ENCODE measurements around the gene STARD4. TPM values are rescaled to one million over a fixed set of nuclear protein-coding genes. Genes with fewer than 3 reads are reported as not detected.

The STARD4 gene
- total RNA-seq, 2 experiments from 2014 or later = 30.4 to 43.8 TPM

DNA sequence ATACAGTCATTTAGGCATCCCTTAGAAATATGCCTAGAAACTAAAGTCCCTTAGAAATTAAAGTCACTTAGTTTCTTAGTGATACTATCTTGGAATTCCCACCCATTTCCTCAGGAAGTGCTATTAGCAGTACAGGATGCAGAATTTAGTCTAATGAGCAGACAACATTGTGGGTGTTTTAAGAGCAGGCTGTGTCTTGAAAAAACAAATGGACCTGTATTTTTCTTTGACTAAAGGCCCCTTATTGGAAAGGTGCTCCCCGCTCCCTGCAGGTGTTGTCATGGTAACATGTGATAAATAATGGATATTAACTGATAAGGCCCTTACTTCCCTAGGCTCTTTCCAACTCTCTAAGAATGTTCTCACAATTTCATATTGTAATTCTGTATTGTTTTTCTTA is 38.8 kb upstream of the STARD4 start:
- H3K4me3 ChIP-seq (ENCODE audit: low read depth, low read length, poor library complexity, severe bottlenecking) = no peak overlapping the region
- no peak for TF ChIP-seq EZH2phosphoT487 (IDR thresholded peaks at IDR 0.05; ENCODE audit: borderline replicate concordance, low read depth, low read length)
- TF ChIP-seq, protein P1, sequence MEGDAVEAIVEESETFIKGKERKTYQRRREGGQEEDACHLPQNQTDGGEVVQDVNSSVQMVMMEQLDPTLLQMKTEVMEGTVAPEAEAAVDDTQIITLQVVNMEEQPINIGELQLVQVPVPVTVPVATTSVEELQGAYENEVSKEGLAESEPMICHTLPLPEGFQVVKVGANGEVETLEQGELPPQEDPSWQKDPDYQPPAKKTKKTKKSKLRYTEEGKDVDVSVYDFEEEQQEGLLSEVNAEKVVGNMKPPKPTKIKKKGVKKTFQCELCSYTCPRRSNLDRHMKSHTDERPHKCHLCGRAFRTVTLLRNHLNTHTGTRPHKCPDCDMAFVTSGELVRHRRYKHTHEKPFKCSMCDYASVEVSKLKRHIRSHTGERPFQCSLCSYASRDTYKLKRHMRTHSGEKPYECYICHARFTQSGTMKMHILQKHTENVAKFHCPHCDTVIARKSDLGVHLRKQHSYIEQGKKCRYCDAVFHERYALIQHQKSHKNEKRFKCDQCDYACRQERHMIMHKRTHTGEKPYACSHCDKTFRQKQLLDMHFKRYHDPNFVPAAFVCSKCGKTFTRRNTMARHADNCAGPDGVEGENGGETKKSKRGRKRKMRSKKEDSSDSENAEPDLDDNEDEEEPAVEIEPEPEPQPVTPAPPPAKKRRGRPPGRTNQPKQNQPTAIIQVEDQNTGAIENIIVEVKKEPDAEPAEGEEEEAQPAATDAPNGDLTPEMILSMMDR (conservative IDR thresholded peaks at IDR 0.05; ENCODE audit: low read length) = no peak
- no TSS peak for BruUV-seq (replicated peaks)
- no peaks in the 10 kb centered on the region for H3K9me3 ChIP-seq (ENCODE audit: low read length)
- H4K20me1 ChIP-seq (ENCODE audit: insufficient read depth, low read length) = no peaks in the 10 kb centered on the region
- H3K27ac ChIP-seq (ENCODE audit: low read depth, low read length, poor library complexity, severe bottlenecking) = no peak overlapping the region
- DNase-seq (ENCODE audit: low spot score) = no peak
- no peaks in the 10 kb centered on the region for H3K36me3 ChIP-seq (ENCODE audit: insufficient read depth, low read length)
- H2AFZ ChIP-seq (ENCODE audit: low read length) = peak overlapping the region; percentile 58; the same call in 1 of the 2 replicates
- no peaks in the 10 kb centered on the region for H3K9me2 ChIP-seq (ENCODE audit: insufficient read depth, low read length)
- peaks cover 6% of the 10 kb centered on the region for H3K4me1 ChIP-seq (ENCODE audit: insufficient read depth, low read length, poor library complexity, severe bottlenecking)
- intact Hi-C loops (cut with micrococcal nuclease; ENCODE audit: unreplicated experiment) = loop anchor here (2.0 to 10.0 kb wide), 3 partner anchors 134 to 271 kb away; no protein-coding TSS in a partner anchor
- no peak overlapping the region for H3K4me2 ChIP-seq (ENCODE audit: low read length)
- POLR2A ChIA-PET = interaction anchor here (0.6 kb wide), 2 partner anchors 132 to 230 kb away, joined by 3 read pairs; no protein-coding TSS in a partner anchor
- no peaks in the 10 kb centered on the region for H3K79me2 ChIP-seq (ENCODE audit: insufficient read depth, low read depth, low read length)
- CTCF ChIA-PET (ENCODE audit: unreplicated experiment) = interaction anchor here (0.5 to 0.6 kb wide), 2 partner anchors 249 to 266 kb away, joined by 3 to 6 read pairs; no protein-coding TSS in a partner anchor

DNA sequence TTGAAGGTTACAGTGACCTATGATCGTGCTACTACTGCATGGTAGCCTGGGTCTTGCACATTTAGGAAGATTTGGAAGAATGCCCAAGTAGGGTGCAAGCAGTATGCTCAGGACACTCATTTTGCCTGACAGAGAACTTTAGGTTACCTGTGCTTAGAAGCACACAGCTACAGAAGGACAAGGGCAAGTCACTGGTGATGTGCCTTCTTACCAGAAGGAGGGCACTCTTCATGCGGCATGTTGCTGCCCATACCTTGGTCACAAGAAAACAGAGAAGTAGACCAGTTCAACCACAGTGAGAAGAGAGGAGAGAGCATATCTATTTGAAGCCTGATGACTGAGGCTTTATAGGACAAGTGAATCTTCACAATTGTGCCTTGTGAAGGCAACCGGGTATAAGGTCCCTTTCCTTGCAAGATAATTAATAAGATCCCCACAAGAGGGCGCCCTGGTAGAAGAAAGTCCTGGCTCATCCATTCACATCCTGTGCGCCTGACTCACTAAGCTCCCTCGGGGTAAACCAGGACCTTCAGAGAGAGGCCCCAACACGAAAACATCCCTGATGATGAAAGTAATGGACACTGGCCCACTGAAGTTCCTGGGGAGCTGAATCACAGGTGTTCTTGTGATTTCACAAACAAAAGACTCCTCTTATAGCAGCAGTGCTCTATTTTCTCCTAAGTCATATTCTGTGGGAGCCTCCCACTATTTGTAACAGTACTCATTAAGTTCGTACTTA is 38.1 kb upstream of the STARD4 start:
- Histone ChIP-seq H3K4me1 (ENCODE audit: insufficient read depth, low read length, poor library complexity, severe bottlenecking) (peaks cover 6% of the 10 kb centered on the region), H3K4me3 (ENCODE audit: low read depth, low read length, poor library complexity, severe bottlenecking) (no peak overlapping the region), H3K79me2 (ENCODE audit: insufficient read depth, low read depth, low read length) (no peaks in the 10 kb centered on the region), H3K9me2 (ENCODE audit: insufficient read depth, low read length) (no peaks in the 10 kb centered on the region), H3K9me3 (ENCODE audit: low read length) (no peaks in the 10 kb centered on the region), H3K36me3 (ENCODE audit: insufficient read depth, low read length) (no peaks in the 10 kb centered on the region), H2AFZ (ENCODE audit: low read length) (peak overlapping the region; percentile 58; the same call in 1 of the 2 replicates), H4K20me1 (ENCODE audit: insufficient read depth, low read length) (no peaks in the 10 kb centered on the region), H3K27ac (ENCODE audit: low read depth, low read length, poor library complexity, severe bottlenecking) (no peak overlapping the region), H3K4me2 (ENCODE audit: low read length) (peak overlapping the region; percentile 23; the same call in 1 of the 2 replicates)
- intact Hi-C loops (cut with micrococcal nuclease; ENCODE audit: unreplicated experiment) = loop anchor here (1.0 to 10.0 kb wide), 4 partner anchors 134 to 597 kb away; no protein-coding TSS in a partner anchor
- POLR2A ChIA-PET = interaction anchor here (0.6 kb wide), 2 partner anchors 132 to 230 kb away, joined by 3 read pairs; no protein-coding TSS in a partner anchor
- TF ChIP-seq, protein P1 (conservative IDR thresholded peaks at IDR 0.05; ENCODE audit: low read length) = peak; percentile 87
- no peak for TF ChIP-seq EZH2phosphoT487 (IDR thresholded peaks at IDR 0.05; ENCODE audit: borderline replicate concordance, low read depth, low read length)
- no TSS peak for BruUV-seq (replicated peaks)
- DNase-seq (ENCODE audit: low spot score) = peak; percentile 85
- CTCF ChIA-PET (ENCODE audit: unreplicated experiment) = interaction anchor here (0.5 to 0.6 kb wide), 3 partner anchors 250 to 609 kb away, joined by 3 to 6 read pairs (median 3); no protein-coding TSS in a partner anchor
